ENCODE measurements around the gene OTOG.

Gene OTOG

DNA sequence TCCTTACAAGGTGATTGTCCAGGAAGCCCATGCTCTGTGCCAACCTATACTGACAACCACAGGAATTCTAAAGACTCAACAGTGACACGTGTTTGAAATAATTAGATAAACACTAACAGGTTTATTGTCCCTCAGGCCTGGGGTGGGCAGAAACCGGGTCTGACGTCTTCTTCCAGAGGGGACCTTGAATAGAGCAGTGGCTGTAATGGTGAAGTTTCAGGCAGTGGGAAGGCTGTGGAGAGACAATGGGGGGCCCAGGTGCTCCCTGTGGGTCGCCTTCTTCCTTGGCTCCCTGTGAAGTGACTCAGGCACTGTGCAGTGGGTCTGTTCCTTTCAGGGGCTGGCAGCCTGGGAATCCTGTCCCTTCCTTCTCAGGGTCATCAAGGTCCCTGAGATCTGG is 54.6 kb downstream of the OTOG start:
- DNase-seq (ENCODE audit: low spot score): no peak
- in situ Hi-C loops (cut with MboI; ENCODE audit: low sequenced_read_pairs, unreplicated experiment): no loop called here
- TF ChIP-seq, protein P1, sequence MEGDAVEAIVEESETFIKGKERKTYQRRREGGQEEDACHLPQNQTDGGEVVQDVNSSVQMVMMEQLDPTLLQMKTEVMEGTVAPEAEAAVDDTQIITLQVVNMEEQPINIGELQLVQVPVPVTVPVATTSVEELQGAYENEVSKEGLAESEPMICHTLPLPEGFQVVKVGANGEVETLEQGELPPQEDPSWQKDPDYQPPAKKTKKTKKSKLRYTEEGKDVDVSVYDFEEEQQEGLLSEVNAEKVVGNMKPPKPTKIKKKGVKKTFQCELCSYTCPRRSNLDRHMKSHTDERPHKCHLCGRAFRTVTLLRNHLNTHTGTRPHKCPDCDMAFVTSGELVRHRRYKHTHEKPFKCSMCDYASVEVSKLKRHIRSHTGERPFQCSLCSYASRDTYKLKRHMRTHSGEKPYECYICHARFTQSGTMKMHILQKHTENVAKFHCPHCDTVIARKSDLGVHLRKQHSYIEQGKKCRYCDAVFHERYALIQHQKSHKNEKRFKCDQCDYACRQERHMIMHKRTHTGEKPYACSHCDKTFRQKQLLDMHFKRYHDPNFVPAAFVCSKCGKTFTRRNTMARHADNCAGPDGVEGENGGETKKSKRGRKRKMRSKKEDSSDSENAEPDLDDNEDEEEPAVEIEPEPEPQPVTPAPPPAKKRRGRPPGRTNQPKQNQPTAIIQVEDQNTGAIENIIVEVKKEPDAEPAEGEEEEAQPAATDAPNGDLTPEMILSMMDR (IDR thresholded peaks at IDR 0.05; ENCODE audit: borderline replicate concordance, control extremely low read depth, extremely low read depth, insufficient read depth, missing control alignments): no peak

DNA sequence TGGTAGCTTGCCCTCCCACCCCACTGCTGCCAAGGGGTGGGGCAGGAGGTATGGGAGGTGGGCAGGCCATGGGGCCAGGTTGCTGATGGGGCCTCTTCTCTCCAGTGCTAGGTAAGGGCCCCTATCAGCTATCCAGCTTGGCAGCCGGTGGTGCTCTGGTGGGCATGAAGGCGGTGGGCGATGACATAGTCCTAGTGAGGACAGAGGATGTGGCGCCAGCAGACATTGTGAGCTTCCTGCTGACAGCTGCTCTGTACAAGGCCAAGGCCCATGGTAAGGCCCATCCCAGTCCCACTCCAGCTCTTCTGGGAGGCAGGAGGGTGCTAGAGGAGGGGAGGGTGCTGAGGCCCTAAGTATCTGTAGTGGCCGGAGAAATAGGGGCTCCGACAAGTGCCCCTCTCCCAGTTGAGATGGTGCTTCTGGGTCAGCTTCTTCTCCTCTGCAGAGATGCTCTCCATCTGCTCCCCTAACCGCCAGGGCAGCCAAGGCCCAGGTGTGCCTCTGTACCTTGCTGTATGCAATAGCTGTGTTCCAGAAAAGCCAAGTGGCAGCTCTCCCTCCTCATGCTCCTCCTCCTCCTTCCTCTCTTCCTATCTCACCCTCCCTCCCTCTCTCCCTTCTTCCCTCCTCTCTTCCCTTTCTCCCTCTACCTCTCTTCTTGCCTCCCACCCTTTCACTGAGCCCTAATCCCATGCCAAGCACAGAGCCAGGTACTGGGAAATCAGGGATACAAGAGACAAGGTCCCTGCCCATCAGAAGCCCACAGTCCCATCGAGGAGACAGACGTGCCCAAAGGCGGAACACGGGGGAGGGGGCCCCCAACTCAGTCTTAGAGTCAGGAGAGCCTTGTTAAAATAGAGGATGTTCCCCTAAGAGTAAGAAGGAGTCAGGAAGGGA is 55.3 kb downstream of the OTOG start:
- in situ Hi-C loops (cut with MboI; ENCODE audit: low sequenced_read_pairs, unreplicated experiment): no loop called here
- TF ChIP-seq, protein P1 (IDR thresholded peaks at IDR 0.05; ENCODE audit: borderline replicate concordance, control extremely low read depth, extremely low read depth, insufficient read depth, missing control alignments): no peak
- no peak for DNase-seq (ENCODE audit: low spot score)

DNA sequence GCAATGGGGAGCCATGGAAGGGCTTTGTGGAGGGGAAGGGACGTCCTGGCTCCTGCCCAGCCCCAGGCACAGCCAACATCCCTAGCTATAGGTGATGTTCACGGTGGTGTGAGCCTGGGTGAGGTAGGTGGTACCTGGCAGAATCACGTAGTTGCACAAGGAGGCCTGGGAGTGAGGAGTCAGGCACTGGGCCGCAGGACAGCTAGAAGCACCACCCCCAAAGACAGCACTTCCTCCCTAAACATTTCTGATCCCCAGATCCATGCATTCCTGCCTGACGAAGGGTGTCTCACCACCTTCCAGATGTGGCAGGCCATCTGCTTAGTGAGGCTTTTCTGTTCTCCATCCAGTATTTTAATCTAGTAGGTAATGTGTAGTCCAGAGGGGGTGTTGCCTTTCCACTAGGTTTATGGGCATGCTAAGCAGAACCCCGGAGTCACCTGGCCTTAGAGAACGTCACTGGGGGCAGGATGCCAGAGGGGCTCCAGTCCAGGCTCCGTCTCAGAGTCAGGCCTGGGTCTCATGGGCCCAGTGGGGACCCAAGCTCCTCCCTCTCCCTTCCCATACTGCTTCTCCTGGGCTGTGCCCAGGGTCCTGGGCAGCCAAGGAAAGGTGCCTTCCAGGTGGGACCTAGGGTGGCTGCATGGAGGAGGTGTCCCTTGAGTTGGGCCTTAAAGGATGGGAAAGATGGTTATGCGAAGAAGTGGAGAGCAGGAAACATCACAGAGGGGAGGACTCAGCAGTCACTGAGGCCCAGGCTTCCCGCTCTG is 56.2 kb downstream of the OTOG start:
- DNase-seq (ENCODE audit: low spot score): no peak
- TF ChIP-seq, protein P1 (IDR thresholded peaks at IDR 0.05; ENCODE audit: borderline replicate concordance, control extremely low read depth, extremely low read depth, insufficient read depth, missing control alignments): no peak
- in situ Hi-C loops (cut with MboI; ENCODE audit: low sequenced_read_pairs, unreplicated experiment): no loop called here

DNA sequence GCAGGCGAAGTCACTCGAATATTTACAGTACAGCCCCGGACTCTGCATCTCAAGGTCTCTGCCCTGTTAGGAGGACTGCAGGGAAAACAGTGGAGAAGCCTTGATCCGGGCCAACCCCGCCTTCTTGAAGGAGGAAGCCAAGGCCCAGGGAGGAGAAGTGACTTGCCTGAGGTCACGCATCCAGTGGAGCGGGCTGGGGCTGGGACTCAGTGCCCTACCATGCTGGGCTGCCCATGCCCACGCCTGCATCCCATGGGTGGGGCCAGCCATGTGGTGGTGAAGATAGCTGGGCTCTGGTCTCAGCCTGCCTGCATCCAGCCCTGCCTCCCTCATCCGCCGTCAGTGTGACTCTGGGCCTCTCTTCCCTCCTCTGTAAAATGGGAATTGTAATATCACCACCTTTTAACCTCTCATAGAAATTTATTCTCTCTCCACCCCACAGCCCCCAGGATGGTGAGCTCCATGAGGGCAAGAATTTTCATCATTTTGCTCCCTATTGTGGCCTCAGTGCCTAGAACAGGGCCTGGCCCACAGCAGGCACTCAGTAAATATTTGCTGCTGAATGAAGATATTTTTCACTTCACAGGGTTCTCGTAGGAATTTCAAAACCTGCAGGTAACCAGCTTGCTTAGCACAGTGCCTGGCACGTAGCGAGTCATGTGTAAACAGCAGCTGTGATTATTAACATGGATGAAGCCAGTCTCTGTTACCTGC is 57.3 kb downstream of the OTOG start:
- no peak for DNase-seq (ENCODE audit: low spot score)
- in situ Hi-C loops (cut with MboI; ENCODE audit: low sequenced_read_pairs, unreplicated experiment): no loop called here
- TF ChIP-seq, protein P1 (IDR thresholded peaks at IDR 0.05; ENCODE audit: borderline replicate concordance, control extremely low read depth, extremely low read depth, insufficient read depth, missing control alignments): no peak

DNA sequence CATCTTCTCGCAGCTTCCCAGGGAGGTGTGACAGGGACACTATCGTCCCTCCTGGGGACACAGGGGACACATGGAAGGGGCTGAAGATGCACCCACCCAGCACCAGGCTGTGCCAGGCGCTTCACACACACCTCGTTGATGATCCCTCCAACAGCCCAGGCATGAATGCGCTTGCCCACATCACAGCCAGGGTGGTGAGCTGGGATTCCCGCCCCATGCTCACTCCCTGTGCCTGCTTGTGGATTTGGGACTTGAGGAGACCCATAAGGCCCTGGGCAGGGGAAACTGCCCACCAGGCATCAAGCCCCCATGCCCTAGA is 57.8 kb downstream of the OTOG start:
- in situ Hi-C loops (cut with MboI; ENCODE audit: low sequenced_read_pairs, unreplicated experiment): no loop called here
- no peak for DNase-seq (ENCODE audit: low spot score)
- TF ChIP-seq, protein P1 (IDR thresholded peaks at IDR 0.05; ENCODE audit: borderline replicate concordance, control extremely low read depth, extremely low read depth, insufficient read depth, missing control alignments): no peak

DNA sequence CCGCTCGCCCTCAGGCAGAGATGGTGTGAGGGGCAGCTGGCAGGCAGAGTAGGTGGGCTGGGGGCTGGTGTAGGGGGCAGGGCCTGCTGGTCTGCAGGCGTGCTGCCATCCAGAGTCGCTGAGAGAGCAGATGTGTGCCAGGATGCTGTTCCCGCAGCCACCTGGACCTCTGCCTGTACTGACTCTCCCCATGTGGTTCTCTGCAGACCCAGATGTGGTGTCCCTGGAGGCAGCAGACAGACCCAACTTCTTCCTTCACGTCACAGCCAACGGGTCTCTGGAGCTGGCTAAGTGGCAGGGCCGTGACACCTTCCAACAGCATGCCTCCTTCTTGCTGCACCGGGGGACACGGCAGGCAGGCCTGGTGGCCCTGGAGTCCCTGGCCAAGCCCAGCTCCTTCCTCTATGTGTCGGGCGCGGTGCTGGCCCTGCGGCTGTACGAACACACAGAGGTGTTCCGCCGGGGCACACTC is 58.6 kb downstream of the OTOG start:
- in situ Hi-C loops (cut with MboI; ENCODE audit: low sequenced_read_pairs, unreplicated experiment): no loop called here
- no peak for DNase-seq (ENCODE audit: low spot score)
- TF ChIP-seq, protein P1 (IDR thresholded peaks at IDR 0.05; ENCODE audit: borderline replicate concordance, control extremely low read depth, extremely low read depth, insufficient read depth, missing control alignments): no peak
